ELF-1 (cell line): Measurements from ENCODE around the gene FGF1.
"Not testable (repeated sequence)": the region's sequence is repeated elsewhere in the genome, so short reads cannot be mapped to it uniquely, and the experiment has no call there.

ENCODE experiments used
- DNase-seq: peaks from one replicate; pipeline ENCODE4 v3.0.0-alpha.2; 2016; ENCODE audit warnings: low read depth, low spot score

Gene FGF1

DNA sequence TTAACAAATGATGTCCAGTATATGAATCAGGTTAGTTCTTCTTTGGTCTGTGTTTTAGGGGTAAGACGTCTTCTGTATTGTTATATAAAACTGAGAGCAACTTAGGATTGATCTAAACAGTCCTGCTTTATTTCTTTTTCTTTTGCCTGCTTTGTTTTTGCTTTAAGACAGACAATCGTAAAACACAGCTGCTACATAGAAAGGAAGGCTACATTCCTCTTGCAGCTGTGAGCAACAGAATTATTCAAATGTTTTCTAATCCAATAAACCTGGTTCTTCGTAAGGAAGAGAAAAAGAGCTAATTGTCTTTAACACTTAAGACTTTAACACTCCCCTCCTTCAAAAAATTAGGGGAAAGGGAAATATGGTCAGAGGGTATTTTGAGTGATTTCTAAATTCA lies 14.6 kb downstream of the FGF1 start:
- DNase-seq = no peak

DNA sequence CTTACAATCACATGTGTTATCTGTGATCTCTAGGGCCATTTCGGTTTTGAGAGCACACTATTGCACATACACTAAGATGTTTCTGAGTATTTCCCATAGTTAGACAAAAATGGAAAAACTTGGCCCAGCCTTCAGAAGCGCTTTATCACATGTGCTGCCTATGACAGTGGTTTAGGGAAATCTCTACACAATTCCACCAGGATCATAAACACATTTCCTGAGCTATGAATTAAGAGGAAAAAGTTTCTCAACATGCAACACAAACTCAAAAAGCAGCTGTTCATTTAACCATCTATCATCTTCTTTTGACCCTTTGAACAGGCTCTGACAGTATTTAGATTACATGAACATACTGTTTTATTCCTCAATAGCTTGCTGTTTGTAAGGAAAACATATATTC lies 15.1 kb downstream of the FGF1 start:
- no peak for DNase-seq

DNA sequence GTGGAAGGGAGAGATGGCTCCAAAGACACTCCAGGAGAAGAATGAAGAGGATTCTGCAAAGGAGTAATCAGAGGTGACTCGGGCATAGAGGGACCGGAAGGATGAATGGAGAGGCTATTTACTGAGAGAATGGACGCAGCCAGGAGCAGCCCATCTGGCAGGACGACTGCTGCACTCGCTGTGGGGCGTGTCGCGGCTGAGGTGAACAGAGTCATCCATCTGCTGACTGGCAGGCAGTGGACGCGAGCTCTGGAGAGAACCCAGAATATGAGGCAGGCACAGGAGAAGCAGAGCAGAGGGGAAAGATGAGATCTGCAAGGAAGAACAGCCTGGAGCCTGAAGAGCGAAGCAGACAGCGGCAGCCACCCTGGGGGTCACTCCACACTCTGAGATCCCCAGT lies 16.4 kb downstream of the FGF1 start:
- DNase-seq = no peak

DNA sequence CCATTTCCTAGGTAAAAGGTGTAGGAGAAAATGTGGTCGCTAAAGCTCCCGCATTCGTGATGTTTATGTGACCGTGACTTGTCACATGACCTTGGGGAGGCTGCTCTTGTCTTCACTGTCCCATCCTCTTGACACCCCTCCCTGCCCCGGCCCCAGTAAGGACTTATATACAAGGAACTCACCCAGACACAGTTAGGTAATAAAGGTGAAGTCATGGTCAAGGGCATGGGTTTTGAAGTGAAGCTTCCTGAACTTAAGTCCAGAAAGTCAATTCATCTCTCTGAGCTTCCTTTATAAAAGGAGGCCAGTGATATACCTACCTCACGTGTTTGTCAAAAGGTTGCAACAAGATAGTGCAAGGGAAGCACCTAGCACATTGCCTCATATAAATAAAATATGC lies 17.6 kb downstream of the FGF1 start:
- no peak for DNase-seq

DNA sequence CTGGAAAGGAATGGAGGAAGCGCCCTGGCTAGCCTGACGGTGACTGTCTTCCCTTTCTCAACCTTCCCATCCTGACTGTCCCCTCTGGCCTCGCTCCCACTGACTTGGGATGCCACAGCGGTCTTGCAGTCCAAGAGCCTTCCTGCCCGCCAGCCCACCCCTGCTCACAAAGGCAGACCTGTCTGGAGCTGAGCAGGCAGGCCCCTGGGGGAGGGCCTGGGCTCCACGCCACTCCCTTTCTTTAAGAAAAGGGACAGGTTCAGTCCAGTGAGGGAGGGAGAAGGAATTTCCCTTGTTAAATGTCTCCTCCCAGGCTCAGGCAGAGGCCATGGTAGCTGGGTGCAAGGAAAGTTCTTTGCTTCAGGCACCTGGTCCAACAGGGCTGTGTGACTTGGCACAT lies 18.1 kb downstream of the FGF1 start:
- DNase-seq = peak; percentile 84

DNA sequence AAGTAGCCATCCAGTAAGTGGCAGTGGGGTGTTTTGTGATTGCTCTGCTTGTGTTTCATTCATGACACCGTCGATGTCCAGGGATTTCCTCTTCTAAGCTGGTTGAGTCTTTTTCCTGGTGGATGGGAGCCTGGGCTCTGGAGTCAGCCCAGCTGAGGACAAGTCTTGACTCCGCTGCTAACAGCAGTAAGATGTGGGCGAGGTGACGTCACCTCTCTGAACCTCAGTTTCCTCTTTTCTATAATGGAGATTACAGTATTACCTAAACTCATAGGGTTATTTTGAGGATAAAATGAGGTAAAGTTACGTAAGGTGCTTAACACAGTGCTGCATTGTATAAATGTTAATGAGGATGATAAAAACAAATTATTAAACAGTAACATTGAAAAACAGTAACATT lies 21.3 kb downstream of the FGF1 start:
- DNase-seq = no peak

DNA sequence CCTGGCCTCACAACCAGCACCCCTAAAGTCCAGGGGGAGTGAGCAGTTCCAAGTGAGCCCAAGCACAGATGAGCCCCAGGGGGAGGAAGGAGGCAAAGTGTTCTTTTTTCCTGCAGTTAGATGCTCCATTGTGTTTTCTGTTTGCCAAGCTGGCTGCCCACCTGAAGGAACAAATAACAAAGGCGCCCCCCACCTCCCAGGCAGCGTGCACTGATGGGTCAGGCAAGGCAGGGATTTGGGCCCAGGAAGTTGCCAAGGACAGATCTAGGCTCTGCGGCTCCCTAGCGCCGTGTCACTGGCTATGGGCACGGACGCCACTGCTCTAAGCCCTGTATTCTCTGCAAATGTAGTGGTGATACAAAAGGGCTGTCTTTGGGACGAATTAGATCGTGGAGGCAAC lies 21.8 kb downstream of the FGF1 start:
- DNase-seq = no peak

DNA sequence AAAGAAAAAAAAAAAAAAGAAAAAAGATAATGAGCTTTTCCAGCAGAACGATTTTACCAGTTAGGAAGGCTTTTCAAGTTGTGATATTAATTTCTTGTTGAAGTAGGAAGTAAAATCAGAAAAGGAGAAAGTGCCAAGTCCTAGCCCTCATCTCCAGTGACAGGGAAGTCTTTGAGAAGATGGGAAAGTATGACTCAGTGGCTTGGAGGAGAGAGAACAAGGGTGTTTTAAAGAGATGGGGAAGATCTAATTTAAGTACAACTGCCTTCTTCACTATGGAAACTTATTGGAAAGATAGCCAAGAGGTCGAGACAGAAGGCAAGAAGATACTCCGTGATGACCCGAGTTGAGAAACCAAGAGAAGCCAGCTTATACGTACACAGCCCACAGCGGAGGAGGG lies 22.6 kb downstream of the FGF1 start:
- DNase-seq = no peak

GRCh38 chr5:142661957-142662356 lies 23.9 kb downstream of the FGF1 start:
- no peak for DNase-seq

DNA sequence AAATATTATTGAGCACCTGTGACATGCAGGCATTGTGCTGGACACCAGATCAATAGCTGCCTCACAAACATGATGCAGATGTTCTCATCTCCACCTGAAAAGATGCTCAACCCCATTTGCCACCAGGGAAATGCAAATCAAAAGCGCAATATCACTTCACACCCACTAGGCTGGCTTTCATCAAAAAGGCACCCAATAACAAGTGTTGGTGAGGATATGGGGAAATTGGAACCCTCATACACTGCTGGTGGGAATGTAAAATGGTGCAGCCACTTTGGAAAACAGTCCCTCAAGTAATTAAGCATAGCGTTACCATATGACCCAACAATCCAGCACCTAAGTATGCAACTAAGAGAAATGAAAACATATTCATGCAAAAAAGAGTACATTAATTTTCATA lies 24.7 kb downstream of the FGF1 start:
- no peak for DNase-seq

DNA sequence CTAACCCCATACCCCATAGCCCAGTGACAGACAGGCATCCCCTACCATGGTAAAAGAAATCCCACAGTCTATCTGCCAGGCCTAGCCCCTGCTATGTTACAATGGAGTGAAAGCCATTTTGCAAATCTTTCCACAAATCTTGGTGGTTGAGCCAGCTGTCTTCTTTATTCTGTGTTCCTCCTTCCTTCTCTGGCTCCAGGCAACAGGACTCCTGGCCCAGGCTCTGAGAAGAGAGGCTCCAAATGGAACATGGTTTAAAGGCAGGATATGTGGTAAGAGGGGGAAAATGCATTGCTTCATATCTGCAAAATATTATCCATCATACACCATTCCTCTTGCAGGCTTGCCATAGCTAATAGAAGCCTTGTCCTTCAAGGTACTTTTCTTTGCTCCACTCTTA lies 25.2 kb downstream of the FGF1 start:
- no peak for DNase-seq

DNA sequence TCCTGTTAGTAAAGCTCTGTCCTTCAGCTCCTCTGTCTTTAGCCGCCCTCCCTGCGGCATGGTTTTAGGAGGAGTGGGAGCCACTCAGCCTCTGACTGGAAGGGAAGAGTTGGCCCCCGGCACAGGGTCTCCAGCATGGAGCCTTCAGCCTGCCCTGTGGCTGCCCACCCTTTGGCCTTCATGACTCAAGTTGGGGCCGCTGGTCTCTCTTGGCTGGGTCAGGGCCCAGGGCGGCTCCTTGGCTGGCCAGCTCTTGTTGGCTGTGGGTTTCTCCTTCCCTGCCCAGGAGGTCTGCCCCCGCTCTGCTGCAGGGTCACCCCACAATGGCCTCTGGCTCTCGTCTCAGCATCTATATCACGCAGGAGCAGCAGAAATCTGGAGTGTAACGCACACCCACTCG lies 25.7 kb downstream of the FGF1 start:
- DNase-seq = no peak

- no peak for DNase-seq
These were observed 26.5 kb downstream of the FGF1 start for GRCh38 chr5:142659405-142659804.

GRCh38 chr5:142658278-142658677 lies 27.6 kb downstream of the FGF1 start:
- no peak for DNase-seq

DNA sequence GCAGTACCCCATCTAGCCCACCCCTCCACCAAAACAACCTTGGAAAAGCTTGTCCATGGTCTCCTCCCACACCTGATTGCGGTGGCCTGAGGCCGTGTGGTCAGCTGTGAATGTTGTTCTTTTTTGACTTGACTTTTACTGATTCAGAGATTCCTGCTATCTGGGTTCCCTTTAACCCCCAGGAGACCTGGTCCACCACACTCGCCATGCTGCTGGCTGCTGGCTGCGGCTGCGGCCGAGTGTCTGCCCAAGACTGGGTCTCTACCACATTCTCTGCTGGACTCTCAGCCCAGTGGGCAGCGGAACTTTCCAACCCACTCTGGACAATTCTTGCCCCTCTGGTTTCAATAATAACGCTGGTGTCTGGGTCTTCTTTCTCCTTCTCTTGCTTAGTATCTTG lies 28.4 kb downstream of the FGF1 start:
- DNase-seq = no peak

DNA sequence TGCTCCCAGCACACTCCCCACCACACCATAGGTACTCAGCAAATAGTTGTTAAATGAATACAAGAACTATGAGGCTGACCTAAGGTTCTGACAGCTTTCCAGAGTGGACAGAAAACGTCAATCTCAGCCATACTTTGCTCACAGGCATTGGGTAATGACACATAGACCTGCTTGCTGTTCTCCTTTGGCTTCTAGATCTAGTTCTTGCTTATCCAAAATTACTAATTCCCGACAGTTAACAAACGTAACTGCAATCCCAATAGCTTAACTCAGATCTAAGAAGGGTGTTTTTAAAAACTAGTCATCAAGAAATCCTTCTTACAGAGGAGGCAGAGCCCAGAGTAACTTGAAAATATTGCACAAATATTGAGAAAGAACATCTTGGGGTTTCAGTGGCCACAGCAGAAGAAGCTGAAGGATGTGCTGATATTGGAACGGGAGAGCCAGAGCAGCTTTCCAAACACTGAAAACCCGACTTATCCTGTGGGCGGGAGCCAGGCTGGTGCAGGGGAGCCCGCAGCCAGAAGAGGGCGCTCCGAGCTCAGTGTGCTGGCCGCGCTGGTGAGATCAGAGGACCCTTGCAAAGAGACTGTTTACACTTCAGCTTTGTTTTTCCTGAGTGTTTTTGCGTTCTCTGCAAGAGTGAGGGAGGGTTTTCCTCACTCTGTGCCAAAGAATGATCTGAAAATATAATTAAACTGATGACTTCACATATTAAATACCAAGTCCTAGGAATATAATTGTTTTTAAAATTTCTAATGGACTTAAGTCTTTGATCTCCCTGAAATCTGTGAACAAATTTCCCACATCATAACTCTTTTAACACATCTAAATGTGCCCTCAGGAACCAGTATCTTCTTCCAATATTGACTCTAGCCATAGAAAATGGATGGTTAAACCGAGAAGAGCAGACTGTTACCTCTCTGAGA lies 30.3 kb downstream of the FGF1 start:
- peak; percentile 91 for DNase-seq

DNA sequence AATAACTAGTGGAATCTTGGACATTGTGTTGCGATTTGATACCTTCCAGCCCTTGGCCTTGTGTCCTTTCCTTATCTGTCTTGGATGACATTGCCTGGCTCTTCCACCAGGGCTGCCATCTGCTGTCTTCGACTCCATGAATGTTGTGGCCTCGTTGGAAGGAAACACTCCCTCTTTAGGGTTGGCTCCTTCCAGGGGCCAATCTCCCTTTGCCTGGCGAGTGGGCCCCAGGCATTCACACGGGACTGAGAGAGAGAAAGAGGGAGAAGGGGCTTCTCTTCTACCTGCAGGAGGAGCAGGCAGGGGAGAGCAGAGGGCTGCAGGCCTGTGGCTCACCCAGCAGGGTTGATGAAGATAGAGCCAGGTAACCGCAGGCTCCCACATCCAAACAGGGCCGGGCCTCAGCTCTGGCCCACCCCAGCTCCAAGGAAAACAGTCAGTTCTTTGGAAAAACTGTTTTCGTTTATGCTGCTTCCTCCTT lies 31.3 kb downstream of the FGF1 start:
- DNase-seq = peak; percentile 23

- no peak for DNase-seq
These were observed 32.6 kb downstream of the FGF1 start for GRCh38 chr5:142653321-142653720.

DNA sequence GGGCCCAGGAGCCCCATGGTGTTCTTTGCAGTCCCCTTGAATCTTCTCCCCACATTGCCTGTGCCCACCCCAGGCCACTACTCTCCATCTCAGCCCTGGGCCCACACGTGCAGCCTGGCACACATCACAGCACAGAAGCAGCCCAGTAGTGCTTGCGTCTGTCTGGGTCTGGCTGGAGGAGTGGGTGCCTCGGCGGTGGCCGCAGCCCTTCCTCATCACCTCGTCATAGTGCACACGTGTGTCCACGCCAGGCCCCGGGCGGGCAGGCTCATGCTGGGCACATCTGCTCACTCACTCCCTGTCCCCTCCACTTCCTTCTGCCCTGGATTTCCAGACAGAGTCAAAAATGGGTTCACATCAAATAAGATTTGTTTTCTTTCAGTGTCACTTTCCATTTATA lies 33.3 kb downstream of the FGF1 start:
- no peak for DNase-seq

- no peak for DNase-seq
These were observed 35.0 kb downstream of the FGF1 start for GRCh38 chr5:142650881-142651280.

GRCh38 chr5:142650060-142650459 lies 35.8 kb downstream of the FGF1 start:
- no peak for DNase-seq

GRCh38 chr5:142648108-142648507 lies 37.8 kb downstream of the FGF1 start:
- DNase-seq = not testable (repeated sequence)

DNA sequence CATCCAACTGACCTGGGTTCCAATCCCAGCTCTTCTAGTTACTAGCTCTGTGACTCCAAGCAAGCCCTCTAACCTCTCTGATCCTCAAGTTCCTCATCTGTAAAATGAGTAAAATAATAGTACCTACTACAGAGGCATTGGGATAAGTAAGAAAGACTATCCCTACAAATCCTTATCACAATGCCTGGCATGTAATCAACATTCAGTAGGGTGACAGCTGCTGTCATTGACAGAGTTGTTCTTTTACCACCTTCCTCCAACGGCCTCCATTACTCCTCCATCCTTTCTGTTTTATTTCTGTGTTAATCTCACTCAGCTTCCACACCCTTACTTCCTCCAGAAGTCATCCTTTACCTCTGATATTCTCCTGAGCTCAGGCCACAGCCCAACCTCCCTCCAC lies 40.4 kb downstream of the FGF1 start:
- DNase-seq = no peak
